Hepatocyte (in vitro differentiated cells): Measurements from ENCODE around the gene UBR3. TPM values are rescaled to one million over a fixed set of nuclear protein-coding genes. Genes with fewer than 3 reads are reported as not detected.

ENCODE experiments used
- DNase-seq: peaks from one replicate; pipeline ENCODE4 v3.0.0-alpha.2; 2016; ENCODE audit warnings: low spot score
- H2AFZ ChIP-seq: fragments of 200-600 bp; sonication (generic); 2 replicates; pipeline ENCODE4 v1.6.0; 2016; ENCODE audit warnings: antibody characterized with exemption, mild to moderate bottlenecking
- H3K27ac ChIP-seq: fragments of 200-600 bp; sonication (generic); 2 replicates; pipeline ENCODE4 v1.5.1; 2016; ENCODE audit warnings: mild to moderate bottlenecking
- H3K27me3 ChIP-seq: fragments of 200-600 bp; sonication (generic); 2 replicates; pipeline ENCODE4 v1.6.1; 2016
- H3K36me3 ChIP-seq: fragments of 200-600 bp; sonication (generic); replicated peaks from 2 replicates; pipeline ENCODE4 v1.5.1; 2016; ENCODE audit warnings: low read depth; ENCODE audit not compliant: insufficient read depth
- H3K4me1 ChIP-seq: fragments of 200-600 bp; sonication (generic); 2 replicates; pipeline ENCODE4 v1.5.1; 2016; ENCODE audit warnings: mild to moderate bottlenecking, moderate library complexity; ENCODE audit not compliant: insufficient read depth
- H3K4me2 ChIP-seq: fragments of 200-600 bp; sonication (generic); 2 replicates; pipeline ENCODE4 v1.6.0; 2016
- H3K4me3 ChIP-seq: fragments of 200-600 bp; sonication (generic); 2 replicates; pipeline ENCODE4 v1.5.1; 2016; ENCODE audit warnings: mild to moderate bottlenecking
- H3K79me2 ChIP-seq: fragments of 200-600 bp; sonication (generic); 2 replicates; pipeline ENCODE4 v1.6.0; 2017; ENCODE audit warnings: mild to moderate bottlenecking
- H3K9me2 ChIP-seq: fragments of 200-600 bp; sonication (generic); replicated peaks from 2 replicates; pipeline ENCODE4 v1.6.0; 2017; ENCODE audit warnings: mild to moderate bottlenecking; ENCODE audit not compliant: insufficient read depth
- H3K9me3 ChIP-seq: fragments of 200-600 bp; sonication (generic); 2 replicates; pipeline ENCODE4 v1.5.1; 2016; ENCODE audit warnings: low read depth, mild to moderate bottlenecking
- H4K20me1 ChIP-seq: fragments of 200-600 bp; sonication (generic); 2 replicates; pipeline ENCODE4 v1.6.0; 2016; ENCODE audit warnings: mild to moderate bottlenecking; ENCODE audit not compliant: insufficient read depth, poor library complexity, severe bottlenecking
- EZH2 ChIP-seq: fragments of 200-600 bp; sonication (generic); IDR thresholded peaks from 2 replicates; pipeline ENCODE4 v1.6.1; 2016; ENCODE audit warnings: antibody characterized with exemption, mild to moderate bottlenecking, borderline replicate concordance
- EZH2phosphoT487 ChIP-seq: fragments of 200-600 bp; sonication (generic); IDR thresholded peaks from one replicate; pipeline ENCODE4 v1.6.1; 2018; ENCODE audit warnings: antibody characterized with exemption, mild to moderate bottlenecking, low read depth, moderate library complexity; ENCODE audit not compliant: unreplicated experiment, severe bottlenecking
- WGBS: methylation state at CpG from one replicate; pipeline ENCODE4 v1.1.6; 2016; ENCODE audit warnings: low lambda C conversion rate; ENCODE audit errors: missing lambda C conversion rate; 5-methylcytosine and 5-hydroxymethylcytosine counted together
- polyA plus RNA-seq: library from polyadenylated mRNA; unstranded; fragments of >200 nt; fragmentation: Nextera tagmentation; extraction: Ambion mirVana; gene quantifications from 2 replicates; pipeline ENCODE4 v1.2.1, GENCODE V29; 2016
- total RNA-seq: library from RNA; depleted of rRNA; stranded (reverse); fragments of >200 nt; gene quantifications from 2 replicates; pipeline ENCODE4 v1.2.3, GENCODE V29; 2014
- TF ChIP-seq, protein P1 (sequence below): fragments of 200-600 bp; sonication (generic); IDR thresholded peaks from 2 replicates; pipeline ENCODE4 v1.5.1; 2016; ENCODE audit warnings: antibody characterized with exemption, mild to moderate bottlenecking; ENCODE audit not compliant: poor library complexity

Gene UBR3
- total and polyA plus RNA-seq, 2 experiments from 2014 or later = 10.1 to 40.4 TPM

DNA sequence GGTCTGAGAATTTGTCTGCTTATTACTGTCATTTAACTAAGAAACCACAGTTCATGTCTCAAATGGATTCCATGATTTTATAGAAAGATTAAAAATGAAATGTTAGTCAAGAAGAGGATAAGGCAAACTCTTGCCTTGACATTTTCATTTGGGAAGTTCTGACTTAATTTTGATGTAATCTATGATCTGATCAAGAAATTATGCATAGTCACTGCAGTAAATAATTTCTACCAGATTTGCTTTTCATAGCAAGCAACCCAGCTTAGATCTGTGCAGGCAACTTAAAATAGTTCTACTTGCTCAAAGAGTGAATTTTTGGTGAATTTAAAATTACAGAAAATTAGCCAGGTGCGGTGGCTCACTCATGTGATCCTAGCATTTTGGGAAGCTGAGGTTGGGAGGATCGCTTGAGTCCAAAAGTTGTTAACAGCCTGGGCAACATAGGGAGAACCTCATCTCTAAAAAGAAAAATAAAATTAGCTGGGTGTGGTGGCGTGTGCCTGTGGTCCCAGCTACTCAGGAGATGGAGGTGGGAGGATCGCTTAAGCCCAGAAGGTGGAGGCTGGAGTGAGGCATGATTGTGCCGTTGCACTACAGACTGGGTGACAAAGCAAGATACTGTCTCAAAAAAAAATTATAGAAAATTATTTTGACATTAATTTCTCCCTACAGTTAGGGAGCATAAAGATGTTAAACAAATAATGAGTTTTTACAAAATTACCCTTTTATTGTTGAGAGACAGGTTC, 192.0 kb downstream of the UBR3 start:
- Histone ChIP-seq H3K4me3 (no peak overlapping the region), H3K4me1 (no peaks in the 10 kb centered on the region), H3K9me2 (no peaks in the 10 kb centered on the region), H4K20me1 (no peaks in the 10 kb centered on the region), H3K27ac (no peak overlapping the region), H3K79me2 (no peaks in the 10 kb centered on the region), H3K27me3 (no peaks in the 10 kb centered on the region), H3K9me3 (no peaks in the 10 kb centered on the region), H3K4me2 (no peak overlapping the region), H3K36me3 (no peaks in the 10 kb centered on the region), H2AFZ (no peak overlapping the region)
- no peak for DNase-seq
- TF ChIP-seq, protein P1, sequence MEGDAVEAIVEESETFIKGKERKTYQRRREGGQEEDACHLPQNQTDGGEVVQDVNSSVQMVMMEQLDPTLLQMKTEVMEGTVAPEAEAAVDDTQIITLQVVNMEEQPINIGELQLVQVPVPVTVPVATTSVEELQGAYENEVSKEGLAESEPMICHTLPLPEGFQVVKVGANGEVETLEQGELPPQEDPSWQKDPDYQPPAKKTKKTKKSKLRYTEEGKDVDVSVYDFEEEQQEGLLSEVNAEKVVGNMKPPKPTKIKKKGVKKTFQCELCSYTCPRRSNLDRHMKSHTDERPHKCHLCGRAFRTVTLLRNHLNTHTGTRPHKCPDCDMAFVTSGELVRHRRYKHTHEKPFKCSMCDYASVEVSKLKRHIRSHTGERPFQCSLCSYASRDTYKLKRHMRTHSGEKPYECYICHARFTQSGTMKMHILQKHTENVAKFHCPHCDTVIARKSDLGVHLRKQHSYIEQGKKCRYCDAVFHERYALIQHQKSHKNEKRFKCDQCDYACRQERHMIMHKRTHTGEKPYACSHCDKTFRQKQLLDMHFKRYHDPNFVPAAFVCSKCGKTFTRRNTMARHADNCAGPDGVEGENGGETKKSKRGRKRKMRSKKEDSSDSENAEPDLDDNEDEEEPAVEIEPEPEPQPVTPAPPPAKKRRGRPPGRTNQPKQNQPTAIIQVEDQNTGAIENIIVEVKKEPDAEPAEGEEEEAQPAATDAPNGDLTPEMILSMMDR = no peak
- TF ChIP-seq EZH2phosphoT487 (no peak), EZH2 (no peak)
- 97% methylated on average over 5 of the region's 5 CpGs for WGBS

DNA sequence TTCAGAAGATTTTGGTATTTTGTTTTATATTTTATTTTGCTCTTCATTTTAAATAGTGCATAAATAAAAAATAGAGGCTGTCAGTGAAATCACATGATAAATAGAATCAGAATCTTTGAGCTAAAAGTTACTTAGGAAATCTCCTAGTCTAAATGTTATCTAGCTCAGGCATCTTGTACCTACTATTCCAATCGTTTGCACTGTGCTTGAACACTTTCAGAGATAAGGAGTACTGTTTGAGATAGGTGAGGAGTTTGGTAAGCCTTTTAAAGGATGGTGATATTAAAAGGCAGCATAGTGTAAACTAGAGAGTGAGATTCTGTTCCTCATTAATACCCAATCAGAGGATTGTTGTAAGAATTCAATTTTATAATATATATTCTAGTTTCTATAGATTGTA, 193.5 kb downstream of the UBR3 start:
- H2AFZ ChIP-seq = no peak overlapping the region
- no peak overlapping the region for H3K4me3 ChIP-seq
- no peaks in the 10 kb centered on the region for H3K36me3 ChIP-seq
- H4K20me1 ChIP-seq = no peaks in the 10 kb centered on the region
- H3K9me3 ChIP-seq = no peaks in the 10 kb centered on the region
- H3K79me2 ChIP-seq = no peaks in the 10 kb centered on the region
- WGBS = 9% methylated on average over 1 of the region's 1 CpG
- H3K4me2 ChIP-seq = no peak overlapping the region
- H3K4me1 ChIP-seq = no peaks in the 10 kb centered on the region
- no peaks in the 10 kb centered on the region for H3K27me3 ChIP-seq
- no peak for TF ChIP-seq EZH2phosphoT487
- TF ChIP-seq, protein P1 = no peak
- no peak overlapping the region for H3K27ac ChIP-seq
- DNase-seq = no peak
- no peaks in the 10 kb centered on the region for H3K9me2 ChIP-seq

DNA sequence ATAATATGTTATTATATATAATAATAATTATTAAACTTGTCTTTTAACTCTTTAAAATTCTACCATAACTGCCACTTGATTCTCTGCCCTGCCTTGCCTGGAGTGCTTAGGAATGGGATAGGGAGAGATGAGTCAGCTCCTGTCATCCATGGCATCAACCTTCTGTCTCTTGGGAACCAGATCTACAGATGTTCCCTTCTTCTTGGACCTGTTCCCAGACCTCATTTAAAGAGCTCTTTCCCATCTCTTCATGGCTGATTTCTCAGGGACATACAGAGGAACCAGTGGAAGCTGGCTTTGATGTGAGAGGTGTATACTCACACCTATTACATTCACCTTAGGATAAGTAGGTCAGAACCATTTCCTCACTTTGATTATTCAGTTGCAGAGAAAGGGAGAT, 195.4 kb downstream of the UBR3 start:
- H3K27me3 ChIP-seq = no peaks in the 10 kb centered on the region
- no peaks in the 10 kb centered on the region for H3K9me2 ChIP-seq
- TF ChIP-seq, protein P1 = no peak
- TF ChIP-seq EZH2 (no peak), EZH2phosphoT487 (no peak)
- no peak overlapping the region for H3K27ac ChIP-seq
- H3K4me2 ChIP-seq = no peak overlapping the region
- no peak for DNase-seq
- H3K36me3 ChIP-seq = no peaks in the 10 kb centered on the region
- no peaks in the 10 kb centered on the region for H3K79me2 ChIP-seq
- no peak overlapping the region for H2AFZ ChIP-seq
- H4K20me1 ChIP-seq = no peaks in the 10 kb centered on the region
- H3K4me1 ChIP-seq = no peaks in the 10 kb centered on the region
- no peaks in the 10 kb centered on the region for H3K9me3 ChIP-seq
- no peak overlapping the region for H3K4me3 ChIP-seq
